IPS DF 19.7 (cell line): ENCODE measurements around the gene FOXJ2.
"Not testable (repeated sequence)": the region's sequence is repeated elsewhere in the genome, so short reads cannot be mapped to it uniquely, and the experiment has no call there.

Experiments used
- DNase-seq: peaks from one replicate; pipeline ENCODE4 v3.0.0-alpha.2; 2013; ENCODE audit warnings: low read depth, low spot score

FOXJ2 gene

DNA sequence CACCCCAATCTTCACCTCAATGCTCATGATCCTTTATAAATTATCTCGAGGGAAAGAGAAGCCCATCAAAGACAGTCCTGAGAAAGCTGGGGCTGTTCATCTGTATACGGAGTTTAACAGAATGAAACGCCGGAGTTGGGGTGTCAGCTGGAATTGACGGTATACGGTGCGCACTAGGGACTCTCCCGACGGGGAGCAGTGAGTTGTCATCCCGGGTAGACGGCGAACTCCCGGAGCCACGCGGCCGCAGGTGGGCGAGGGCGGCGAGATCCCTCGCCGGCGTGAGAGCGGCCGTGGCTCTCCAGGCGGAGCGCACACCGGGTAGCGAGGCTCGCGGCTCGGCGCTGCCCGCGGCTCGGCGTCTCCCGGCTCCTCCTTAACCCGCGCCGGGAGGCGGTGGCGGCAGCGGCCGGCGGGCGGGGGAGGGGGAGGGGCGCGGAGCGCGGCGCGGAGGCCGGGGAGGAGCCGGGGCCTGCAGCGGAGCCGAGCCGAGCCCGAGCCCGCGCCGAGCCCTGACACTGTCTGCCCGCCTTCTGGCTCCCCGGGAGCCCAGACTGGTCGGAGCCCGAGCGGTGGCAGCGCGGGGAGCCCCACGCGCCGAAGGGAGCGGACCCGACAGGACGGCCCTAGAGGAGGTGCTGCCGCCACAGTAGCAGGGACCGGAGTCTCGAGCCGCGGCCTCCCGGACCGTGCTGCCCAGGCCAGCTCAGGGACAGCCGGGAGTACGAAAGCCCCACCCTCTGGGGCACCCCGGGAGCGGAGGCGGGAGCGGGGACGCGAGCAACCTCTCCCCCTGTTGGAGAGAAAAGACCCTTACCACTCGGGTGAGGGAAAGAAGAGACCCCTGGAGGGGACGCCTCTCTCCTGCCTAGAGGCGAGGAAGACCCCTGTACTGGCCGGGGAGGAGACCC, at the start of gene FOXJ2:
FOXJ2 (plus strand) TSS at position 475 of the 911 bp plus-strand sequence. CDS start 7,117 bp downstream, outside the sequence.
- DNase-seq, result no peak

DNA sequence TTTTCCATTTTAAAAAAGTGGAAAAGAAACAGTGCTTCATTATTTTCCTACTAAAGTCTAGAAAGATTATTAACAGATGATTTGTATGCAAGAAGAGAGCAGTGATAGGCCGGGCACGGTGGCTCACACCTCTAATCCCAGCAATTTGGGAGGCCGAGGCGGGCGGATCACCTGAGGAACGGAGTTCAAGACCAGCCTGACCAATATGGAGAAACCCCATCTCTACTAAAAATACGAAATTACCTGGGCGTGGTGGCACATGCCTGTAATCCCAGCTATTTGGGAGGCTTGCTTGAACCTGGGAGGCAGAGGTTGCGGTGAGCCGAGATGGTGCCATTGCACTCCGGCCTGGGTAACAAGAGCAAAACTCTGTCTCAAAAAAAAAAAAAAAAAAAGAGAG, 49.5 kb upstream of the FOXJ2 start:
- DNase-seq, result not testable (repeated sequence)

DNA sequence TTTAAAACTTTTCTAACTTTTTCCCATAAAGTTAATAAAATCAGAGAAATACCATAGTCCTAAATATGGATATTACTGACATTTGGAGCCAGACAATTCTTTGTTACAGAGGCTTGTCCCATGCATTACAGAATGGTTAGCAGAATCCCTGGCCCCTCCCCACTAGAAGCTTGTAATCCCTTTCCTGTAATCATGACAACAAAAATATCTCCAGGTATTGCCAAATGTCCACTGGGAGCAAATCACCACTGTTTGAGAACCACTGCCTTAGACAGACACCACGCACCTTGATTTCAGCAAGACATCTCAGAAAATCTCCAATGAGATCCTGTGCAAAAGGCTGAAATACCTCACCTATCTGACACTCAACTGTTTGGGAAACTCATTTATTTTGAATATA, 49.1 kb upstream of the FOXJ2 start:
- DNase-seq, result not testable (repeated sequence)

DNA sequence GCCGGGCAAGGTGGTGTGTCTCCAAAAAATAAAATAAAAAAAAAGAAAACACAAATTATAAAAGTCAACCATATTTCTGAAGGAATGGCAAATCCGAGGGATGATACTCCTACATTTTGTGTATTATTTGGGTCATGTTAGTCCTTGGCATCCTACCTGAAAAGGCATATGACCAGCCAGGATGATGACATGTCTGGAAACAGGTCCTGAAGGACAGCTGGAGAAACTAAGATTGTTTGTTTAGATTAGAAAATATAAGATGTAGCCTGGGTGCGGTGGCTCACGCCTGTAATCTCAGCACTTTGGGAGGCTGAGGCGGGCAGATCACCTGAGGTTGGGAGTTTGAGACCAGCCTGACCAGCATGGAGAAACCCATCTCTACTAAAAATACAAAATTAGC, 47.6 kb upstream of the FOXJ2 start:
- DNase-seq, result no peak

DNA sequence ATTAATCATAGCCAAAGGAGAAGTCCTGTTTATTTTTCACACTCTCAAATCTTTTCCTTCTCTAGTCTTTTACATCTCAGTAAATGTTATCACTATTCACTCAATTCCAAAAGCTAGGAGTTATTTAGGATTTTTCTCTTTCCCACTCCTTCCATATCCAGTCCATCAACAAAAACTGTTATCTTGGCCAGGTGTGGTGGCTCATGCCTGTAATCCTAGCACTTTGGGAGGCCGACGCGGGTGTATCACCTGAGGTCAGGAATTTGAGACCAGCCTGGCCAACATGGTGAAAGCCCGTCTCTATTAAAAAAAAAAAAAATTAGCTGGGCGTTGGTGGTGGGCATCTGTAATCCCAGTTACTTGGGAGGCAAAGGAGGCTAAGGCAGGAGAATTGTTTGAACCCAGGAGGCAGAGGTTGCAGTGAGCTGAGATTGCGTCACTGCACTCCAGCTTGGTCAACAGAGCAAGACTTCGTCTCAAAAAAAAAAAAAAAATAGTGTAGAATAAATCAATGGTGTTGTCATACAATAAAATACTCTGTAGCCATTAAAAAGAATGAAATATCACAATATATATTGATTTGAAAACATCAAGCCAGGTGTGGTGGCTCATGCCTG, 46.6 kb upstream of the FOXJ2 start:
- DNase-seq, result no peak

DNA sequence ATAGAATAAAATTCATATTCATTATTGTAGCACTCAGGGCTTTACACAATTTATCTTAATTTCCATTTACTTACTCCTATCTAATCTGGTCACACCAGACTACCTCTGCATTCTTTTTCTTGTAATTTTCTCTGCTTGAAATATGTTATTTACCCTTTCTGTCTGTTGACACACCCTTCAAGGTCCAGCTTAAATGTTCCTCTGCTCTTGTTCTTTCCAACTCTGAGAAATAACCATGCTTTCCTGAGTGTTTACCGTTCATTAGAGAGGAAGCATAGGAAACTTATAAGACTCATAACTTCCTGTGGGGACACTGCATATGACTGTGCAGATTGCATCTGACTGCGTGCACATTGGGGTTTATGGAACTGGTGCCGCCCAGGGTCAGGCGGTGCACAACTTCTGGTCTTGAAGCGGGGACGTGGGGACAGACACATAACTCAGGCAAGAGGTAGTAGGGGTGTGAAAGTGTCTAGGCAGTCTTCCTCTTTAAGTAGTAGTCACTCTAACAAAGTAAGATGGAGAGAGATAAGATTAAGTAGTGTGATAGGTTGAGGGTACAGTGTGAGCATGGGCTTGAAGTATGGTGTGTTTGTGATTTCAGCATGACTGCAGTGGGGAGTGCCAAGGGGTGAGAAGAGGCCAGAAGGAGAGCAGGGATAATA, 42.6 kb upstream of the FOXJ2 start:
- no peak for DNase-seq

DNA sequence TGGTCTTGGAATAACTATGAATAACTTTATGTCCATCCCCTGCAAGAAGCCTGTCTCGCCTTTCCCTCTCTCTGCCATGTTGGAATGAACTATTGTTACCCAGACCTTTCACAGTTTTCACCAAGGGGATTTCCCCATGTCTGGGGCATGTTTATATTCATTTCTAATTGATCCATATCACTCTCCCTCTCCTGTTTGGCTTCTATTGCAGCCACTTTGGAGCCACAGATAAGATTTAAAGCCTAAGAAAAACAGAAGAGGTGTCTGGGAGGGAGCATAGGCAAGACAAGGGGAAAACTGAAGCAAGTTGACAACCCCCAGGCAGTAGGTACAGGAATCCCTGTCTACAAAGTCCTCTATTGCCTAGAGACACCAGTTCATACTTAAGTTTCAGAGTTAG, 41.0 kb upstream of the FOXJ2 start:
- no peak for DNase-seq

DNA sequence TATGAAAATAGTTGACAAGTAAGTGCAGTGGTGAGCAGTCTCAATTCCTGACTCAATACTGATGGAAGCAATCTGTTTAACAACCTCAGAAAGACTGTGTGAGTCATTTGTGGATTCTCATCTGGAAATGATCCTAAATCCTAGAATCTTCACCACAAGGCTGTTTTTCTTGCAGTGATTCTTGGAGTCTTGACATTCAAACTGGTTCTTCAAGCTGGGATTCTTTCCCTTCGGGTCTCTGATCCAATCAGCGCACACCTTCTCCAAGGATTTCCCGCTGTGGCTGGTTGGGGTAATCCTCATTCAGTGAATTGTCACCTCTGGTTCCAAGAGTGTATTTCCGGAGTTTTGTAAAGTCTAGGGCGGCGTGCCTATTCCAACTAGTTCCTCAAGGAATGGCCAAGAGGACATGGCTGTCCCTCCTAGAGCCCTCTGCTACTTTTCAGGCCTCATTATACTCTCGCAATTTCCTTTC, 37.7 kb upstream of the FOXJ2 start:
- peak; percentile 30 for DNase-seq

DNA sequence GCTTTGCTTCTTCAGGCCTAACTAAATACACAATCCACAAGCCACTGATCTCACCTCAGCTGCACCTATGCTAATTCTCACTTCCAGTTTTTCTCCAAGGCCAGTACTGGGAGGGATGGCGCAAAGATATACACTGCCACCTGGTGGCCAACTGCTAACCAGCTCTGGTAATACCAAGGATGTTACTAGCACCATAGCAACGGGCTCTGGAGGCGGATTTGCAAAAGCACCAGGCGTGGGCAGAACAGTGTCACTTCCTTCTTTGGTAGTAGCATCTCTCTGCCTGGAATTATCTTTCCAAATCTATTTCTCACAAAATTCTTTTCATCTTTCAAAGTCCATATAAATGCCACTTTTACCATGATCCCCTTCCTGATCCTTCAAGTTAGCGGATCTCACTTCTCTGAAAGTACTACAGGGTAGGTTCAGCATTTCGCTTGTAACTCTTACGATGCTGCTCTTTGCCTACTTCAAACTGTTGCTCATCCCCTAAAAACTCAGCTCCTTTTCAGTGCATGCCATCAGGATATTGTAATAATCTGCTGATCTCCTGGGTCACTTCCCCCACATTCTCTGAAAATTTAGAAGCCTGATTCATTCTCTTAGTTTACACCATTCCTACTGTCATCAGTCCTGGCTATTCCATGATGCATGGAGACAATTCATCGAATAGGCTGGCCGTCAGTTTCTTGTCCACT, 37.1 kb upstream of the FOXJ2 start:
- DNase-seq, result peak; percentile 52

DNA sequence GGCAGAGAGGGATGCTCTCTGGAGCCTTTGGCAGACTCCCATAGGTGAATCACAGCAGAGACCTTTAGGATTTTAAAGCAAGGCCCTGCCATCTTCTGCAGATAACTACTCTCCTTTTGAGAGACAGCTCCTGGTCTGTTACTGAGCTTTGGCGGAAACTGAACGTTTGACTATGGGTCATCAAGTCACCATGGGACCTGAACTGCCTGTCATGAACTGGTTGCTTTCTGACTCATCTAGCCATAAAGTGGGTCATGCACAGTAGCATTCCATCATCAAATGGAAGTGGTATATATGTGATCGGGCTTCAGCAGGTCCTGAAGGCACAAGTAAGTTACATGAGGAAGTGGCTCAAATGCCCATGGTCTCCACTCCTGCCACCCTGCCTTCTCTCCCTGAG, 31.7 kb upstream of the FOXJ2 start:
- DNase-seq, result not testable (repeated sequence)

DNA sequence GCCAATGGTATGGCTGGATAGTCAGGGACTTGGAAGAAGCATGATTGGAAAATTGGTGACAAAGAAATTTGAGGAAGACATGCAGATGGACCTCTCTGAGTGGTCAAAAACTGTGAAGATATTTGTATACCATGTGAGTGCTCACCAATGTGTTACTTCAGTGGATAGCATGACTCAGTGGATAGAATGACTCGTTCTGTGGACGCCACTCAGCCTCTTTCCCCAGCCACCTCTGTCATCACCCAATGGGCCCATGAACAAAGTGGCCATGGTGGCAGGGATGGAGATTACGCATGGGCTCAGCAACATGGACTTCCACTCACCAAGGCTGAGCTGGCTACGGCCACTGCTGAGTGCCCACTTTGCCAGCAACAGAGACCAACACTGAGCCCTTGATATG, 31.0 kb upstream of the FOXJ2 start:
- DNase-seq, result not testable (repeated sequence)

DNA sequence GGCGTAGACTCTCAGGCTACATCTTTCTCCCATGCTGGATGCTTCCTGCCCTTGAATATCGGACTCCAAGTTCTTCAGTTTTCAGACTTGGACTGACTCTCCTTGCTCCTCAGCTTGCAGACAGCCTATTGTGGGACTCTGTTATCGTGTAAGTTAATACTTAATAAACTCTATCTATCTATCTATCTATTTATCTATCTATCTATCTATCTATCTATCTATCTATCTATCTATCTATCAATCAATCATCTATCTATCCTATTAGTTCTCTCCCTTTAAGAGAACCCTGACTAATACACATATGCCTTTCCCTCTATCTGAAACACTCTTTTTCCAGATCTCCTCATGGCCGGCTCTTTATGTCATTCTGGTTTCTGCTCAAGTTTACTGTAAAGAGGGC, 27.6 kb upstream of the FOXJ2 start:
- DNase-seq, result not testable (repeated sequence)

DNA sequence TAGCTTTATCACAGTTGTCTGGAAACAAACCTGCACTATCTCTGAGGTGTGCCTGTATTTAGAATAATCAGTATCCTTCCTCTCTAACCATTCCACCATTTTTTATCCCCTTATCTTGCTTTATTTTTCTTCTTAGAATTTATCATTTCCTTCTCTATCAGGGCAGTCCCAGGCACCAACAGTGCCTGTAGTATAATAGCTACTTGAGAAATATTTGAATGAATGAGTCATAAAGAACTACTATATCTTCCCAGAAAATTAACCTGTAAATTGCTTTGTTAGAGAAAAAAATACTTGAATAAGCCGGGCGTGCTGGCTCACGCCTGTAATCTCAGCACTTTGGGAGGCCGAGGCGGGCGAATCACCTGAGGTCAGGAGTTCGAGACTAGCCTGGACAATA, 21.2 kb upstream of the FOXJ2 start:
- DNase-seq, result no peak

DNA sequence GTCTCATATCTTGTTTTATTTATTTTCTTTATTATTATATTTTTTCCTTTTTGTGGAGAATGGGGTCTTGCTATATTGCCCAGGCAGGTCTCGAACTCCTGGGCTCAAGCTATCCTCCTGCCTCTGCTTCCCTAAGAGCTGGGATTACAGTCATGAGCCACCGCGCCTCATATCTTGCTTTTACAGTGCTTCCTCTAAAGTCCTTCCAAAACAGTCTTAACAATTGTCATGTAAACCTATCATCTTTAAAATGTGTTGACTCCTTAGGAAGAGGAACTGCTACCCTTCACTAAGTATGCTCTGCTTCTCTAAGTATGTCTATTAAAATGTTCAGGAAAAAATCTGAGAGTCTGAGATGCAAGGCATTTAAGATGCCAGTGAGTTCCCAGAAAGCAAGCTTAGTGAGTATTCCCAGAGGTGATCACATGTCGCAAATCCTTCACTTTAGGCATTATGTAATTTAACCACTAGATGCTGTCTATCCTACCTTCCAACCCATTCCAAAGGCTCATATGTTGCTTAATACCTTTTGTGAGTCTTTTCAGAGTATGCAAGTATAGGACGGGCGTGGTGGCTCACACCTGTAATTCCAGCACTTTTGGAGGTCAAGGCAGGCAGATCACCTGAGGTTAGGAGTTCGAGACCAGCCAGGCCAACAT, 19.7 kb upstream of the FOXJ2 start:
- no peak for DNase-seq

DNA sequence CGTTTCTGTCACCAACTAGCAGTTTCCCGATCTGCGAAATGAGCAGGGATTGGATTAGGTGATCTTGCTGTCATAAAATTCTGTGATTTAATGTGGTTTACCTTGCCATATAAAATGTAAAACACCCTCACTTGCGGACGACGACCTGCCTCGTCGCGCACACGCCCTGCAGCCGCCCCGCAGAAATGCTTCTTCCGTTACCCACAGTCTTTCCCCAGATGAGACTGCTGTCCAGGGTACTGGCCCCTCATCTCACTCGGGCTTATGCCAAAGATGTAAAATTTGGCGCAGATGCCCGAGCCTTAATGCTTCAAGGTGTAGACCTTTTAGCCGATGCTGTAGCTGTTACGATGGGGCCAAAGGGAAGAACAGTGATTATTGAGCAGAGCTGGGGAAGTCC, 17.7 kb upstream of the FOXJ2 start:
- DNase-seq, result no peak

DNA sequence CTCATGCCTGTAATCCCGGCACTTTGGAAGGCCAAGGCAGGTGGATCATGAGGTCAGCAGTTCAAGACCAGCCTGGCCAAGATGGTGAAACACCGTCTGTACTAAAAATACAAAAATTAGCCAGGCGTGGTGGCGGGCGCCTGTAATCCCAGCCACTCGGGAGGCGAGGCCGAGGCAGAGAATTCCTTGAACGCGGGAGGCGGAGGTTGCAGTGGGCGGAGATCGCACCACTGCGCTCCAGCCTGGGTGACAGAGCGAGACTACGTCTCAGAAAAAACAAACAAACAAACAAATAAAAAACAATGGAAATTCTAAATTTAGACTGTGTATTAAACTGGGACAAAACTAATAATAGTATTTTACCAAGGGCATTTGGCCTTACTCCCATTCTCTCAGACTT, 14.3 kb upstream of the FOXJ2 start:
- DNase-seq, result not testable (repeated sequence)

DNA sequence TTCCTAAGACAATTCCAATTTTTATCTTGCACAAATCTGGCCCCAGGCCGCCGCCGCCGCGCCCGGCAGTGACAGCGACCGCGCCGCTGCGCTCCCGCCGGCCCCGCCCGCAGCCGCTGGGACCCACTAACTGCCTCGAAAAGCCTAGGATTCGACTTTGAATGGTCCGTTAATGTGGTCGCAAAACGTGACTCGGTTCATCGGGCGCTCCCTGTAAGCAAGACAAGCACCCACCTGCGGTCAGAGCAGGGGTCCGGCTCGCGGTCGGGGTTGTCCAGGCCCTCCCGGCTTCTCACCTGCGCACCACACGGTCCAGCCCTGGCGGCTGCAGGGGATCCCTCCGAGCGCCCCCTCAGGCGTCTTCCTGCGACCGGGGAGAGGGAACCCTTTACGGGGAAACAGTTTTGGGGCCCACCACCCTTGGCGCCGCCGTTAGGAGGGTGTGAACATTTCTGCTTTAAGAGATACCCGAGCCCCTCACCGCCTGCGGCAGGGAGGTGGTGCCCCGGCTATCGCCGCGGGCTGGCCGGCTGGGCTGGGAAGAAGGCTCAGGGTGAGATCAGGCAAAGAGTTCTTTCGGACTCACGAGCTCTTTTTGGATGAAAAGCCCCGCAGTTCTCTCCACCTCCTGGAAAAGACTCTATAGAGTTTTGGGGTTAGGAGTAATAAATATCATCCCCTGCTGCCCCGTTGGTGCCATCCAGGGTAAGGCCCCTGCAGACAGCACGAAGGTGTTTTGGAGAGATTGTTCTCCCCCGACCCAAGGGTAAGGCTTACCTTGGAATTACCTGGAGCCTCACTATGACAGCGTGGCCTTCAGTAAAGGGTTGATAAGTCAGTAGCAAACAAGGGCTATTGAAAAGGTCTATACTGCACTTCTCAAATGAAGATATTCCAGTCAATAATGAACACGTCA, 13.6 kb upstream of the FOXJ2 start:
- DNase-seq, result peak; percentile 89

DNA sequence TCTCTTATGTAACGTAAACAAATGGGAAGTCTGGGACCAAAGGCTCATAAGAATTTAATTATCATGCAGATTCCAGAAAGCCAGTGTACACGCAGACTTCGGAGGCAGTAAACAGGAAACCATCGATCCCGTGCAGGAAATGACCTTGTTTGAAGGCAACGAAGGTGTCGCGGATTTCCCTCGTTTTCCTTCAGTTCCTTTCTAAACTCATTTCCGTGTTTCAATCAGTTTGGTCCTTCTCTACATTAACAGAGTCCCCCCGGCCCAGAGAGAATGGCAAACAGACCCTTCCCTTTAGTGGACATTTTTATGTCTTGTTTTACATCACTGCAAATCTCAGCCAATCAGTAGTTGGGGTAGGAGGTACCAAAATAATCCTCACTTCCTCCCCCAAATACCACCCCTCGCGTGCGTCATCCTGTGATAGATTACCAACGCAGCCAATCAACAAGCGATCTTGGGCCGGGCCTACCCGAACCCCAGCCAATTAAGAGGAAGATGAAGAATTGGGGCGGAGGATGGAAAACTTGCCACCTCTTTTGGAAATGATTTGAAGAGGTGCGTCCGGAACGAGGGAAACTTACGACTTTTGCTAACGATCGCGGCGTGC, 6.1 kb upstream of the FOXJ2 start:
- peak; percentile 96 for DNase-seq

DNA sequence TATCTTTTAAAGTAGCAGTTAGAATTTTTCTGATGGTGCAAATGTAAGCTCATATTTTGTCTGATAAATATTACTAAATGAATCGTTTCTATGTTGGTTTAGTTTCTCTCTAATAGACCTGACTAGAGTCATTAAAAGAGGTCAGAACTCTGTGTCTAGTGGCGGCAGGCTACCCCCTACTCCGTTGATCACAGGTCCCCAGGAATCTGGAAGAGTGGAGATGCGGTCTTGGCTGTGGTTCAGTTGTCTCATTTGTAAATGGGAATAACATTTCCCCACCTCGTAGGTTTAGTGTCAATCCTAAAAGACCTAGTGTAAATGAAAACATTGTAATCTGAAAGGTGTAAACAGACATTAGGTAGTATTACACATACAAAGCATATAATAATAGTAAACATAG, 4.7 kb upstream of the FOXJ2 start:
- DNase-seq, result no peak

DNA sequence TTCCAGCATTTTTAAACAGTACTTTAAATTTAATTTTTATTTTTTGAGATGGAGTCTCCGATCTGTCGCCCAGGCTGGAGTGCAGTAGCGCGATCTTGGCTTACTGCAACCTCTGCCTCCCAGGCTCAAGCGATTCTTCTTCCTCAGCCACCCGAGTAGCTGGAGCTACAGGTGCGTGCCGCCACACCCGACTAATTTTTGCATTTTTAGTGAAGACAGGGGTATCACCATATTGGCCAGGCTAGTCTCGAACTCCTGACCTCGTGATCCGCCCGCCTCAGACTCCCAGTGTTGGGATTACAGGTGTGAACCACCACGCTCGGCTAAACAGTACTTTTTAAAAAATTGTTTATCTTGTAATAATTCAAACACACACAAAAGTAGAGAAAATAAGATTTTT, 4.2 kb upstream of the FOXJ2 start:
- no peak for DNase-seq
